HG03045 (cell line): ENCODE data around the gene GMPR2.
"Not testable (repeated sequence)": the region's sequence is repeated elsewhere in the genome, so short reads cannot be mapped to it uniquely, and the experiment has no call there.

Experiments
- ATAC-seq: cut with Tn5 transposase; IDR thresholded peaks from one replicate; pipeline ENCODE4 v1.9.1; 2021; ENCODE audit warnings: mild to moderate bottlenecking, moderate library complexity; ENCODE audit not compliant: unreplicated experiment

GMPR2 gene

GRCh38 chr14:24198814-24199524, 33.8 kb upstream of the GMPR2 start:
- no peak for ATAC-seq

DNA sequence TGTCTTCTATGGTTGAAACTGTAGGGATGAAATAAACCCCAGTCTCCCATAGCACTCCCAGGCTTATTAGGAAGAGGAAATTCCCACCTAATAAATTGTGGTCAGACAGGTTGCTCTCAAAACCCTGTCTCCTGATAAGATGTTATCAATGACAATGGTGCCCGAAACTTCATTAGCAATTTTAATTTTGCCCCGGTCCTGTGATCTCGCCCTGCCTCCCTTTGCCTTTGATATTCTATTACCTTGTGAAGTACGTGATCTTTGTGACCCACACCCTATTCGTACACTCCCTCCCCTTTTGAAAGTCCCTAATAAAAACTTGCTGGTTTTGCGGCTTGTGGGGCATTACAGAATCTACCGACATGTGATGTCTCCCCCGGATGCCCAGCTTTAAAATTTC, 30.2 kb upstream of the GMPR2 start:
- not testable (repeated sequence) for ATAC-seq

DNA sequence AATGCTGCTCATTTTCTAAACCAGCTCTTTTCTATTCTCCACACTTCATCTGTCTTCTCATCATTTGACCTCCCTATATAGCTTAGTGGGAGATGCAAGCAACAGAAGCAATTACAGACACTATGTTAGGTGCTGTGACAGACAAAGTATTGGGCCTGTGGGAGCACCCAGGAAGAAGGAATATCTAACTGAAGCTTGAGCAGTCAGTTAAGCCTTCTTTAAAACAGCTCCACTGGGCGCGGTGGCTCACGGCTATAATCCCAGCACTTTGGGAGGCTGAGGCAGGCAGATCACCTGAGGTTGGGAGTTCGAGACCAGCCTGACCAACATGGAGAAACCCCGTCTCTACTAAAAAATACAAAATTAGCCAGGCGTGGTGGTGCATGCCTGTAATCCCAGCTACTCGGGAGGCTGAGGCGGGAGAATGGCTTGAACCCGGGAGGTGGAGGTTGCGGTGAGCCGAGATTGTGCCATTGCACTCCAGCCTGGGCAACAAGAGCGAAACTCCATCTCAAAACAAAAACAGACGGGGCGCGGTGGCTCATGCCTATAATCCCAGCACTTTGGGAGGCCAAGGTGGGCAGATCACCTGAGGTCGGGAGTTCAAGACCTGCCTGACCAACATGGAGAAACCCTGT, 29.4 kb upstream of the GMPR2 start:
- not testable (repeated sequence) for ATAC-seq

- ATAC-seq: no peak
Measured at GRCh38 chr14:24204163-24205146, 28.3 kb upstream of the GMPR2 start.

DNA sequence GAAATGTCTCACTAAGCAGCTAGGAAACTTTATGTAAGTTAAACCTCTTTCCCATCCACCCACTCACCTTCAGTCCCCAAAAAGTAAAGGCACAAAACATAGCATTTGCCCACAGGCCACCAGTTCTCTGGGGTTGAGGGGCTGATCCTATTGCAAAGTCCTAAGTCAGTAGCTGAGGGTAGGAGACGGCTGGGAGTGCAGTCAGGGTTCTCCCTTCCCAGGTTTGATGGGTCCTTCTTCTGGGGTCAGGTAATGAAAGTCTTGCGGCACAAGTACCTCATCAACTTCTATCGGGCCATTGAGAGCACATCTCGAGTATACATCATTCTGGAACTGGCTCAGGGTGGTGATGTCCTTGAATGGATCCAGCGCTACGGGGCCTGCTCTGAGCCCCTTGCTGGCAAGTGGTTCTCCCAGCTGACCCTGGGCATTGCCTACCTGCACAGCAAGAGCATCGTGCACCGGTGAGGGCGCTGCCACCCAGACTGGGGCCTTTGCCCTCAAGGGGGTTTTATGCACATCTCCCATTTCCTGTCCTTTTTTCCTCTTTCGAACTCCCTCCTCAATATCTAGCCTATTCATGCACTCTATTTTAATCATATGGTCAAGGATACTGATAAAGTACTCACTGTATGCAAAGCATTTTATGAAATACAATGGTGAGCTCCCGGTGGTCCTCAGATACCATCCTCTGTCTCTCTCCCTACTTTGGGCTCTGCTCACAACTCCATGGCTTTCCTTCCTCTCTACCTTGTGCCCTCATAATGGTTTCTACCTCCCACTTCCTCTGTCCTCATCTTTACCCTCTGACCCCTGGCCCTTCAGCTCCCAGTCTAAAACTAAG, 26.2 kb upstream of the GMPR2 start:
- ATAC-seq: no peak

- ATAC-seq: no peak
Measured at GRCh38 chr14:24207104-24207551, 25.6 kb upstream of the GMPR2 start.

- no peak for ATAC-seq
Measured at GRCh38 chr14:24207625-24208024, 25.1 kb upstream of the GMPR2 start.

DNA sequence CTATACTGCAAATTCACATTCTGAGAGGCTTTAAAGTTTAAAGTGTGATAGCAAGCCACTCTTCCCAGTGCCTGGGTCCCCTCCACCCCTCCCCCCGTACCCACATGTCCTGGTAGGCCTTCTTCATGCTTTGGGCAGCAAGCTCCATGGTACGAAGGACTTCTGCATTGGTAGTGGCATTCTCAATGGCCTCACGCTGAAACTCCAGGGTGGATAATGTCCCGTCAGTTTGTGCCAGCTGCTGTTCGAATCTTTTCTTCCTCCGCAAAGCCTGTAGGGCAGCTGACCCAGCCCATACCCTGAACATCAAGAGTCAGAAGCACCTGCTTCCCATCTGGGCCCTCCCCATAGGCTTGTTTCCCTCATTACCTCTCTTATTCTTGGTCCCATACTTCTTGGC, 21.4 kb upstream of the GMPR2 start:
- no peak for ATAC-seq

DNA sequence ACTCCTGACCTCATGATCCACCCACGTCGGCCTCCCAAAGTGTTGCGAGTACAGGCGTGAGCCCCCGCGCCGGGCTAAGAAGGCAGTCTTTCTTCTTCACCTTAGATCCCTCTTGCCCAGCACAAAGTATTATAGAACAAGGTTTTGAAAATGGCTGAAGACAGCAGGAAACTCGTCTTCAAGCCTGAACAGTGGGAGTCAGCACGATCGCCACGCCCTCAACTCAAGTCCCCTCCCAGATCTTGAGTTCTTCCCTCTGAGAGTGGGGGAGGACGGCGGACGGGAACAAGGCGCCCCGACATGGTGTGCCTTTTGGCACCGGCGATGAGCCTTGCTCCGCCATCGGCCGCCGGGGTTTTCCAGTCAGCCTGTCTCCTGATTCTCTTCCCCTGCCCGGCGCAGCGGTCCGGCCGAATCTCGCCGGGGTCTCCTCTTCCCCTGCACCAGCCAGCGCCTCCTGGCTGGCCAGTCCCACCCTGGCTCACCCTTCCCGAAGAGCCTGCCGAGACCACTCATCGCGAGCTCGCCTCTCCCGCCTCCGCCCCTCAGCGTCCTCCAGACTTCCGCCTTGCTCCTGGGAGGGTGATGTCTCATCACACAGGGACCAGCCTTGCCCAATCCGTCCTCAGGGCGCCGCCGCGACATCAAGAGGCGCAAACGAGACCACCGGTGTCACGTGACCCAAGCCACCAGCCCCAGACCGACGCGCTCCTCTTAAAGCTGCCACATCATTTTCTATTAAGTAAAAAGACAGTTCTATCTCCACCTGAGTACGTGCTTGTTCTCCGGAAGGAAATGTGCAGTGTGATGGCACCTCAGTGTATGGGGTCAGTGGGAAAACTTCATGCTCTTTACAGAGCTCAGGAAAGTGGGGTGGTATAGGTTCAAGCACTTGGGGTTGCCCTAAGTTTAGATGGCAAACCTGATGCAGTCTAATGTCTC, 19.5 kb upstream of the GMPR2 start, which contains the start of gene CHMP4A:
TSS of gene CHMP4A (minus strand) at position 565 of the 942 bp plus-strand sequence. CDS start at position 516, 49 bp downstream.
- peak; percentile 80 for ATAC-seq

- no peak for ATAC-seq
Measured at GRCh38 chr14:24213866-24214662, 18.7 kb upstream of the GMPR2 start.

- ATAC-seq: peak; percentile 61
Measured at GRCh38 chr14:24215495-24216344, 17.0 kb upstream of the GMPR2 start, which contains the start of gene MDP1. TSS of gene MDP1 (minus strand) at chr14:24216066. CDS start at chr14:24215955, 111 bp downstream.

GRCh38 chr14:24216345-24216699, 16.4 kb upstream of the GMPR2 start:
- ATAC-seq: no peak

DNA sequence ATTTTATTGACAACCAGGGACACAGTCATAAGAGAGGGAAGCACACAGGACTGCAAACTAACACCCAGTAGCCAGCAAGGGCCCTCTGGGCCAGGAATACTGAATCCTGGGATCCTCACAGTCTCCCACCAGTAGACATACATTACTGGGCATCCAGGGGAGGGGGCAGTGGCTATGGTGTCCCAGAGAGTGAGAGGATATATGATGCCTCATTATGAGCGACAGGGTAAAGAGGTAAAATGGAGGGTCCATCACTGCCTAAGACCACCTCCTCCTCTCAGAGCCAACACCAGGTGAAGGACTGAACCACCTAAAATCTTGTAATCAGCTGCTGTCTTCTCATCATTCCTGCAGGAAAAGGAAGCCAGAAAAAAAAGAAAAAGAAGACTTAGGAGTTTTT, 15.9 kb upstream of the GMPR2 start:
- not testable (repeated sequence) for ATAC-seq

DNA sequence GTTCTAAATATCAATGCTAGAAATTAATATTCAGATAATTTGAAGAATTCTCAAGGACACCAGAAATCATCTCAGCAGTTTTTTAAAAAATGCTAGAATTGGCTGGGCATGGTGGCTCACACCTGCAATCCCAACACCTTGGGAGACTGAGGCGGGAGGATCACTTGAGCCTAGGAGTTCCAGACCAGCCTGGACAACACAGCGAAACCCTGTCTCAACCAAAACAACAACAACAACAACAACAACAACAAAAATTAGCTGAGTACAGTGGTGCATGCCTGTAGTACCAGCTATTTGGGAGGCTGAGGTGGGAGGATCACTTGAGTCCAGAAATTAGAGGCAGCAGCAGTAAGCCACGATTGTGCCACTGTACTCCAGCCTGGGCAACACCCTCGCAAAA, 13.6 kb upstream of the GMPR2 start:
- no peak for ATAC-seq

DNA sequence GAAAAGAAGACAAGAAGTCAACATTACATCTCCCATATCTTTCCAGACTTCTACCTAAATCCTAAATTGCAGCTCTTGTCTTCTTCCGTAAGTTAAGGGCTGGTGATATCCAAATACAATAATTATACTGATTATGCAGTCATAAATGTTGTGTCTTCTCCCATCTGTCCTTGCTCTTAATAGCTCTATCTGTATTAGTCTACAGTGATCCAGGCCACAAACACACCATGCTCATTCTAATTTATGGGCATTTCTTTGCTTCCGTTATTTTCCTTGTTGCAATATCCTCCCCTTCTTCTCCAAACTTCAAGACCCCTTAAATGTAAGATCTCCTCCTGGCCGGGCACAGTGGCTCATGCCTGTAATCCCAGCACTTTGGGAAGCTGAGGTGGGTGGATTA, 13.2 kb upstream of the GMPR2 start:
- ATAC-seq: no peak

GRCh38 chr14:24222987-24223386, 9.7 kb upstream of the GMPR2 start:
- not testable (repeated sequence) for ATAC-seq

- no peak for ATAC-seq
Measured at GRCh38 chr14:24224618-24225071, 8.1 kb upstream of the GMPR2 start.
